T47D (cell line): ENCODE data around the gene CAMSAP1.
"Not testable (repeated sequence)": the region's sequence is repeated elsewhere in the genome, so short reads cannot be mapped to it uniquely, and the experiment has no call there.

Source experiments
- DNase-seq, 2 experiments: peaks; one replicate each; pipeline versions ENCODE4 v3.0.0 to v3.0.0-alpha.2; 2011 to 2012; ENCODE audit warnings: low read depth in 1 of 2, low spot score in 1 of 2
- JUND ChIP-seq: IDR thresholded peaks from 2 replicates; pipeline ENCODE4 v1.6.1; 2012; ENCODE audit warnings: low read depth
- in situ Hi-C: cut with HindIII; loops from 2 replicates; pipeline ENCODE4 v1.10.0; 2016; ENCODE audit warnings: low sequenced_read_pairs, low pct_unique_long_range_greater_than_20kb

Gene CAMSAP1

GRCh38 chr9:135907431-135908092 is at the start of gene CAMSAP1:
CAMSAP1 (minus strand) TSS chr9:135907546; CDS start chr9:135907159, 387 bp downstream.
- in situ Hi-C loops, result no loop called here
- DNase-seq, result peak; percentile 96 to 97
- TF ChIP-seq JUND, result no peak

- TF ChIP-seq JUND, result no peak
- no peak for DNase-seq
- in situ Hi-C loops, result no loop called here
These were observed 49.4 kb upstream of the CAMSAP1 start for GRCh38 chr9:135956802-135957174.

DNA sequence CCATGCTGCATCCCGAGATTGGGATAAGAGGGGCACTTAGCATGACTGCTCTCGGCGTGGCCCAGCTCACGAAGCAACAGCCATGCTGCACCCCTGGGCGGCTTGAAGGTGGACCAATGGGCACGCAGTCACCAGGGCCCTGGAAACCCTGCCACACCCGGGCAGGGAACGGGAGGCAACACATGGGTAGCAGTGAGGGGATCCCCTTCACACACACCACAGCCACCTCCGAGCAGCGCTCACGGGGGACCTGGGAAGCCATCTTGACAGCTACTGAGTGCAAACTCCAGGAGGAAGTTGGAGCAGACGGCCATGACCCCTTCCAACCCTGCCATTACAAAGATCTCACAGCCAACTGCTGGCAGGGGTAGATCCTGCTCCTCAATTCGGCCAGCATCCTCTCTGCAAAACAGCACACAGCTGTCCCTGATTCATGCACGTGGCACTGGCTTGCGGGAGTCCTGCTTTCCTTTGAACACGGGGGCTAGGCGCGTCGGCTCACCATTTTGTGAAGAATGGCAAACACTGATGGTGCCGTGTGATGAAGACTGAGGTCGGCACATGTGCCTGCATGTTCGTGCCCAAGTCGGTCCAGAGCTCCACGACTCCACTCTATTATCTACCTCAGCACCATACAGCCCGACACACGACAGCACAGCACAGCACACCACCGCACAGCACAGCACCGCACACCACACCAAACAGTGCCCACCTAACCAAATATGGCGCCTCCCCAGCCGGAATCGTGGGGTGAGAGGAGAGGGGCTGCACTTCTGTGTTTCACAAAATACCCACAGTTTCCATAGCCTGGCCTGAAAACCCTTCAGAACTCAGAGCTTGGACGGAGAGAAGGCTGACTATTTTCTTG is 48.8 kb upstream of the CAMSAP1 start:
- in situ Hi-C loops, result no loop called here
- no peak for DNase-seq
- TF ChIP-seq JUND, result no peak

DNA sequence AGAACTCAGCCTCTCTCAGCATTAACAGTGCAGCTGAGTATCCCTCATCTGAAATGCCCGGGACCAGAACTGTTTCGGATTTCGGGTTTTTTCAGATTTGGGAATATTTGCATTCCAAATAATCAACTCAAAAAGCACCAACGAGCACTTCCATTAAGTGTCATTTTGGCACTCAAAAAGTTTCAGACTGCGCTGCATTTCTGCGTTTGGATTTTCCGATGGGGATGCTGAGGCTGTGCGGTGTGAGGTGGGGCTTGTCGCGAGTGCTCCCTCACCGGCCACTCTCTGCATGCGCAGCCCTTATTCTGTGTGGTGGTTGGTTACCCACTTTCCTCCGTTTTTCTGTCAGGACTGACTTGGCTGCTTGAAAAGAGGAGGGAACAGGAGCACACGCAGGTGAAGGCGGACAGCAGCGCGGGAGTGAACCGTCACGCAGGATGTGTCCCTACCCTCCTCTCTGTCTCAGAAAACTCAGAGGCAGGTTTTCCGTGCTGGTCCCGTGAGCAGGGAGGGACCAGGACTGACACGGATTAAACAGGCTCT is 45.4 kb upstream of the CAMSAP1 start:
- TF ChIP-seq JUND, result no peak
- DNase-seq, result no peak
- in situ Hi-C loops, result no loop called here

GRCh38 chr9:135951889-135952663 is 44.7 kb upstream of the CAMSAP1 start:
- in situ Hi-C loops, result no loop called here

DNA sequence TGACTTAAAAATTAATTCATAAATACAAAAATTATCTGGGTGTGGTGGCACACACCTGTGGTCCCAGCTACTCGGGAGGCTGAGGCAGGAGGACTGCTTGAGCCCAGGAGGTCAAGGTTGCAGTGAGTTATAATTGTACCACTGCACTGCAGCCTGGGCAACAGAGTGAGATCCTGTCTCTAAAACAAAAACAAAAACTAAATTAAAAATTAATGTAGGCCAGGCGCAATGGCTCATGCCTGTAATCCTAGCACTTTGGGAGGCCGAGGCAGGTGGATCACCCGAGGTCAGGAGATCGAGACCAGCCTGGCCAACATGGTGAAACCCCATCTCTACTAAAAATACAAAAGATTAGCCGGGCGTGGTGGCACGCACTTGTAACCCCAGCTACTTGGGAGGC is 44.0 kb upstream of the CAMSAP1 start:
- in situ Hi-C loops, result not testable (repeated sequence)

More at GRCh38 chr9:135951889-135952663, 44.7 kb upstream of the CAMSAP1 start:
- no peak for DNase-seq
- TF ChIP-seq JUND, result no peak

DNA sequence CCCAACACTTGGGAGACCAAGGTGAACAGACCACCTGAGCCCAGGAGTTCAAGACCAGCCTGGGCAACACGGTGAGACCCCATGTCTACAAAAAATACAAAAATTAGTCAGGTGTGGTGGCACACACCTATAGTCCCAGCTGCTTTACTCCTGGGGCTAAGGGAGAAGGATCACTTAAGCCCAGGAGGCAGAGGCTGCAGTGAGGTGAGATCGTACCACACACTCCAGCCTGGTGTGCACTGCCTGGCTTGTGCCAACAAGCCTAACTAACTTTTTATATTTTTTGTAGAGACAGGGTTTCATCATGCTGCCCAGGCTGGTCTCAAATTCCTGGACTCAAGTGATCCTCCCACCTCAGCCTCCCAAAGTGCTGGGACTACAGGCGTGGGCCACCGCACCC is 43.5 kb upstream of the CAMSAP1 start:
- in situ Hi-C loops, DNase-seq: not testable (repeated sequence)

More for the DNA sequence above, 44.0 kb upstream of the CAMSAP1 start:
- DNase-seq, result not testable (repeated sequence)

DNA sequence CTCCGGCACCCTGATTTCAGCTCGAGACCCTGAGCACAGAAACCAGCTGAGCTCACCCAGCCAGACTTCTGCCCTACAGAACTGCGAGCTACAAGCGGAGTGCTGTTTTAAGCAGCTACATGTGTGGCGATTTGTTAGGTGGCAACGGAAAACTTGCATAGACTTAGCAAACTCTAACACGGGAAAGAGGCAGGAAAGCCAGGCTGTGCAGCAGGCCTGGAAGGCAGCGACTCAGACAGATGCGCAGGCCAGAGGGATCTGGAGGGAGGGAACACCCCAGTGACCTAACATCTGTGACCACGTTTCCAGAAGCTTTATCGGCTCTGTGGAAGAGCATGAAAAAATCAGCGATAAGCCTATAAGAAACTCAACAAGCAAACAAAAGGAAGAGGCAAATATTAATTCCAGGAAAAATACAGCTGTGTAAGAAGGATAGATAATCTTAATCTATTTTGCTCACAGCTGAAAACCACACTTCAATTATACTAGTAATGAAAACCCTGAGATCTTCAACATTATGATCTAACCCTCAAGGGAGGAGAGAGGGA is 42.9 kb upstream of the CAMSAP1 start:
- in situ Hi-C loops, result no loop called here
- no peak for DNase-seq
- TF ChIP-seq JUND, result no peak

GRCh38 chr9:135949501-135950134 is 42.3 kb upstream of the CAMSAP1 start:
- DNase-seq, result no peak

GRCh38 chr9:135948968-135949367 is 41.6 kb upstream of the CAMSAP1 start:
- TF ChIP-seq JUND, result no peak
- no peak for DNase-seq
- in situ Hi-C loops, result no loop called here

More at GRCh38 chr9:135949501-135950134, 42.3 kb upstream of the CAMSAP1 start:
- TF ChIP-seq JUND, result no peak
- in situ Hi-C loops, result no loop called here

DNA sequence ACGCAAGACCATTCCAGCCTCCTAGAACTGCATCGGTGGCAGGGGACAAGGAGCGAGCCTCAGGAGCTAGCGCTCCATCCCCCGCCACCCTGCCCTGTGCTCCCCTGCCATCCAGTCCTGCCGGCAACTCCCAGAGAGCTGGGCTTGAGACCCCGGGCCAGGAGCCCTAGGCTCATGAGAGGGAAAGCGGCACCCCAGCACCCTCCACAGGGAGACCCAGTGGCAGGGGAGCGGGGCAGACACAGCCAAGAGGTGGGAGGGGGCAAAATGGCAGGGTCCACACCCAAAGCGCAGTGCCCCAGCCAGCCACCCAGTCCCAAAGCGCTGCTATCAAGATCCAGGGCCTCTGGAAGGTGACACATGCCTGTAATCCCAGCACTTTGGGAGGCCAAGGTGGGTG is 41.1 kb upstream of the CAMSAP1 start:
- no peak for DNase-seq
- no peak for TF ChIP-seq JUND
- in situ Hi-C loops, result no loop called here

- TF ChIP-seq JUND, result no peak
- in situ Hi-C loops, result no loop called here
These were observed 40.2 kb upstream of the CAMSAP1 start for GRCh38 chr9:135947582-135947981.

DNA sequence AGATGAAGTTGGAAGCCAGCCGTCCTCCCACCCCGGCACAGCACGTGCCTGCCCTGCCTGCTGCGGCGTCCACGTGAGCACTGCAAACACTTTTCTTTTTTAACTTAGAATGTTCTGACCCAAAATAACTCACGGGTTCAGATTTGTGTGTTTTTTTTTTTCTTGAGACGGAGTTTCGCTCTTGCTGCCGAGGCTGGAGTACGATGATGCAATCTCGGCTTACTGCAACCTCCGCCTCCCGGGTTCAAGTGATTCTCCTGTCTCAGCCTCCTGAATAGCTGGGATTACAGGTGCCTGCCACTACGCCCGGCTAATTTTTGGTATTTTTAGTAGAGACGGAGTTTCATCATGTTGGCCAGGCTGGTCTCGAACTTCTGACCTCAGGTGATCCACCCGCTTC is 39.8 kb upstream of the CAMSAP1 start:
- DNase-seq, in situ Hi-C loops: not testable (repeated sequence)

More at GRCh38 chr9:135947582-135947981, 40.2 kb upstream of the CAMSAP1 start:
- no peak for DNase-seq
